ENCODE measurements around the gene KCNAB1. TPM values are rescaled to one million over a fixed set of nuclear protein-coding genes. Genes with fewer than 3 reads are reported as not detected.

Gene KCNAB1
- total and polyA plus RNA-seq, 8 donors, result 0.76 to 4.9 (median 3.2) TPM

- no peak overlapping the region for H3K4me3 ChIP-seq
- intact Hi-C loops (cut with DNase I), result no loop called here
- H3K9me3 ChIP-seq, result no peaks in the 10 kb centered on the region
- ATAC-seq, result no peak
- FAIRE-seq, result no peak
- H3K36me3 ChIP-seq, result no peaks in the 10 kb centered on the region
- H3K4me1 ChIP-seq, result no peaks in the 10 kb centered on the region
- no peak for TF ChIP-seq CTCF (IDR thresholded peaks at IDR 0.05)
- WGBS, 2 donors, result 89 to 90% methylated on average over 2 of the region's 2 CpGs
- no peak for DNase-seq
- no peaks in the 10 kb centered on the region for H3K27me3 ChIP-seq
- H3K27ac ChIP-seq, result no peak overlapping the region
These were observed 232.3 kb downstream of the KCNAB1 start for GRCh38 chr3:156352728-156353127.

- Histone ChIP-seq H3K4me3 (no peak overlapping the region), H3K4me1 (no peaks in the 10 kb centered on the region), H3K9me3 (no peaks in the 10 kb centered on the region), H3K27ac (no peak overlapping the region), H3K36me3 (no peaks in the 10 kb centered on the region), H3K27me3 (no peaks in the 10 kb centered on the region)
- no peak for FAIRE-seq
- intact Hi-C loops (cut with DNase I), result no loop called here
- no peak for TF ChIP-seq CTCF (IDR thresholded peaks at IDR 0.05)
- 79 to 82% methylated on average over 5 of the region's 5 CpGs for WGBS, 2 donors
- no peak for ATAC-seq
- DNase-seq, result no peak
These were observed 233.2 kb downstream of the KCNAB1 start for GRCh38 chr3:156353563-156353962.

GRCh38 chr3:156356537-156357363 is 236.4 kb downstream of the KCNAB1 start:
- FAIRE-seq (no peak), DNase-seq (no peak), ATAC-seq (peak in 1 of 4 donors; percentile 34)
- intact Hi-C loops (cut with DNase I), result no loop called here
- Histone ChIP-seq H3K4me1 (no peaks in the 10 kb centered on the region), H3K27ac (no peak overlapping the region), H3K9me3 (no peaks in the 10 kb centered on the region), H3K4me3 (no peak overlapping the region), H3K27me3 (no peaks in the 10 kb centered on the region), H3K36me3 (no peaks in the 10 kb centered on the region)
- 49 to 63% methylated on average over 5 of the region's 5 CpGs for WGBS, 2 donors
- no peak for TF ChIP-seq CTCF (IDR thresholded peaks at IDR 0.05)

- TF ChIP-seq CTCF (IDR thresholded peaks at IDR 0.05), result no peak
- FAIRE-seq (no peak), ATAC-seq (no peak), DNase-seq (no peak)
- 72 to 81% methylated on average over 2 of the region's 2 CpGs for WGBS, 2 donors
- H3K4me1 ChIP-seq, result no peaks in the 10 kb centered on the region
- no peaks in the 10 kb centered on the region for H3K9me3 ChIP-seq
- no peaks in the 10 kb centered on the region for H3K36me3 ChIP-seq
- H3K4me3 ChIP-seq, result no peak overlapping the region
- no peak overlapping the region for H3K27ac ChIP-seq
- H3K27me3 ChIP-seq, result no peaks in the 10 kb centered on the region
- intact Hi-C loops (cut with DNase I), result no loop called here
These were observed 237.9 kb downstream of the KCNAB1 start for GRCh38 chr3:156358232-156358631.

- WGBS, 2 donors, result 38 to 66% methylated on average over 3 of the region's 3 CpGs
- no peaks in the 10 kb centered on the region for H3K4me1 ChIP-seq
- DNase-seq, result no peak
- H3K27ac ChIP-seq, result no peak overlapping the region
- H3K4me3 ChIP-seq, result no peak overlapping the region
- intact Hi-C loops (cut with DNase I), result no loop called here
- ATAC-seq, result no peak
- no peak for FAIRE-seq
- TF ChIP-seq CTCF (IDR thresholded peaks at IDR 0.05), result no peak
- no peaks in the 10 kb centered on the region for H3K27me3 ChIP-seq
- H3K9me3 ChIP-seq, result no peaks in the 10 kb centered on the region
- no peaks in the 10 kb centered on the region for H3K36me3 ChIP-seq
These were observed 239.0 kb downstream of the KCNAB1 start for GRCh38 chr3:156359368-156359767.

Measured in pancreas (tissue), 10 donors.